Keratinocyte (primary cell): Measurements from ENCODE around the gene GPR171. TPM values are rescaled to one million over a fixed set of nuclear protein-coding genes. Genes with fewer than 3 reads are reported as not detected.

Source experiments
- DNase-seq: peaks from one replicate; pipeline ENCODE4 v3.0.0-alpha.2; 2011; ENCODE audit warnings: low read depth, missing footprints, low spot score
- FAIRE-seq: peaks from 2 replicates; lab custom pipeline; 2011; peaks lifted over from hg19 to GRCh38; lab: Jason Lieb, UNC
- H2AFZ ChIP-seq: 2 replicates; pipeline ENCODE4 v1.6.0; 2012; ENCODE audit warnings: low read length, control low read depth, inconsistent platforms; ENCODE audit not compliant: control insufficient read depth
- H3K27ac ChIP-seq: 2 replicates; pipeline ENCODE4 v1.5.1; 2011; ENCODE audit warnings: low read length; ENCODE audit not compliant: control insufficient read depth, insufficient read depth
- H3K27me3 ChIP-seq: 3 replicates; pipeline ENCODE4 v1.6.0; 2011; ENCODE audit warnings: low read length; ENCODE audit not compliant: control insufficient read depth, insufficient read depth; ENCODE audit errors: extremely low read depth
- H3K36me3 ChIP-seq, 2 experiments: 2 replicates in 1 of 2; 3 replicates in 1 of 2; pipeline ENCODE4 v1.5.1; 2011; ENCODE audit warnings: low read length in 2 of 2, mild to moderate bottlenecking in 1 of 2; ENCODE audit not compliant: control insufficient read depth in 2 of 2, insufficient read depth in 2 of 2; ENCODE audit errors: extremely low read depth in 1 of 2
- H3K4me1 ChIP-seq: 3 replicates; pipeline ENCODE4 v1.5.1; 2011; ENCODE audit warnings: low read length; ENCODE audit not compliant: control insufficient read depth, insufficient read depth; ENCODE audit errors: extremely low read depth
- H3K4me2 ChIP-seq: 3 replicates; pipeline ENCODE4 v1.6.0; 2011; ENCODE audit warnings: low read depth, low read length; ENCODE audit not compliant: control insufficient read depth, insufficient read depth; ENCODE audit errors: extremely low read depth
- H3K4me3 ChIP-seq, 3 experiments: fragments of 200-600 bp in 1 of 3; sonication (generic) in 1 of 3; 2 replicates in 2 of 3; 3 replicates in 1 of 3; pipeline ENCODE4 v1.5.1; 2011 to 2016; ENCODE audit warnings: low read length in 3 of 3, mild to moderate bottlenecking in 3 of 3, control low read depth in 2 of 3, inconsistent platforms in 1 of 3, low read depth in 1 of 3, mixed read lengths in 1 of 3, mixed run types in 1 of 3, moderate library complexity in 1 of 3; ENCODE audit not compliant: control insufficient read depth in 2 of 3, insufficient read depth in 2 of 3; ENCODE audit errors: extremely low read depth in 1 of 3
- H3K79me2 ChIP-seq: 2 replicates; pipeline ENCODE4 v1.6.0; 2012; ENCODE audit warnings: low read length; ENCODE audit not compliant: control insufficient read depth, insufficient read depth
- H3K9ac ChIP-seq: 3 replicates; pipeline ENCODE4 v1.6.0; 2011; ENCODE audit warnings: low read length; ENCODE audit not compliant: control insufficient read depth, insufficient read depth; ENCODE audit errors: extremely low read depth
- H3K9me1 ChIP-seq: 3 replicates; pipeline ENCODE4 v1.6.0; 2011; ENCODE audit warnings: low read length; ENCODE audit not compliant: control insufficient read depth, insufficient read depth; ENCODE audit errors: extremely low read depth
- H3K9me3 ChIP-seq: 2 replicates; pipeline ENCODE4 v1.5.1; 2012; ENCODE audit warnings: low read depth, low read length; ENCODE audit not compliant: control insufficient read depth
- H4K20me1 ChIP-seq: 3 replicates; pipeline ENCODE4 v1.6.0; 2011; ENCODE audit warnings: low read length; ENCODE audit not compliant: control insufficient read depth, insufficient read depth; ENCODE audit errors: extremely low read depth
- EZH2 ChIP-seq: IDR thresholded peaks from one replicate; pipeline ENCODE4 v1.6.1; 2012; ENCODE audit warnings: inconsistent platforms, mild to moderate bottlenecking, low read length, moderate library complexity
- dilution Hi-C: fragments of 300-500 bp; cut with MboI; formaldehyde crosslinking; loops from one replicate; pipeline ENCODE4 v1.7.0; 2020; ENCODE audit warnings: low sequenced_read_pairs; ENCODE audit not compliant: extremely low pct_ligation_motif_present
- polyA plus RNA-seq, 5 experiments: library from polyadenylated mRNA; depleted of rRNA in 3 of 5; stranded (reverse) in 3 of 5; stranded (forward) in 1 of 5; unstranded in 1 of 5; fragments of >200 nt; gene quantifications; 1 replicate in 1 of 5; 2 replicates in 3 of 5; 3 replicates in 1 of 5; pipeline versions ENCODE4 v1.2.1 to v1.2.3, GENCODE V29; 2011 to 2012; ENCODE audit warnings: missing spikeins in 2 of 5, low read depth in 1 of 5, low replicate concordance in 1 of 5
- TF ChIP-seq, protein P1 (sequence below), 3 experiments: IDR thresholded peaks in 1 of 3; conservative IDR thresholded peaks in 1 of 3; optimal IDR thresholded peaks in 1 of 3; 2 replicates in 2 of 3; 3 replicates in 1 of 3; pipeline versions ENCODE3 to v1.5.1; 2011; ENCODE audit warnings: low read length in 3 of 3, mild to moderate bottlenecking in 3 of 3, moderate library complexity in 2 of 3, control low read depth in 1 of 3, inconsistent platforms in 1 of 3; ENCODE audit not compliant: insufficient read depth in 2 of 3; ENCODE audit errors: extremely low read depth in 1 of 3

GPR171 gene
- polyA plus RNA-seq, 1 donor (not counting 4 experiments of a cell fraction or from before 2014, with no cell fraction given): not detected

DNA sequence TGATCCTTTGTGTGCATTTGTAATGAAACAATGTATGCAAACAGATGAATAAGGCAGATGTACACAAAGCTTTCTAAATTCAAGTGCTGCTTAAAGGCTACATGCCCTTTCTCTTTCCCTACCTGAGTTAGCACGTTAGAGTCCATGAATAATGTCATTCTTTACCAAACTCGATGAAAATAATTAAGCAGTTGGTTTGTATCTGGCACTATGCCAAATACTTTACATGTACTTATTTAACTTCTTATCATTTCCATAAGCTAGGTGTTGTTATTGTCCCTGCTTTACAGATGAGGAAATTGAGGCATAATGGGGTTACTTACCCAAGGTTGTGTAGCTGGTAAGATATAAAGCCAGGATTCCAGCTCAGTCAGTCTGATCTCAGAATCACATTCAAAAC is 2.4 kb downstream of the GPR171 start:
- Histone ChIP-seq H3K4me2 (no peak overlapping the region), H3K9ac (no peak overlapping the region), H3K9me1 (no peaks in the 10 kb centered on the region), H3K79me2 (no peaks in the 10 kb centered on the region), H3K9me3 (no peaks in the 10 kb centered on the region), H3K27ac (no peak overlapping the region), H2AFZ (no peak overlapping the region), H3K36me3 (no peaks in the 10 kb centered on the region), H3K4me1 (no peaks in the 10 kb centered on the region), H4K20me1 (no peaks in the 10 kb centered on the region), H3K27me3 (no peaks in the 10 kb centered on the region), H3K4me3 (no peak overlapping the region)
- dilution Hi-C loops: no loop called here
- DNase-seq: no peak
- FAIRE-seq: no peak
- no peak for TF ChIP-seq EZH2
- TF ChIP-seq, protein P1, sequence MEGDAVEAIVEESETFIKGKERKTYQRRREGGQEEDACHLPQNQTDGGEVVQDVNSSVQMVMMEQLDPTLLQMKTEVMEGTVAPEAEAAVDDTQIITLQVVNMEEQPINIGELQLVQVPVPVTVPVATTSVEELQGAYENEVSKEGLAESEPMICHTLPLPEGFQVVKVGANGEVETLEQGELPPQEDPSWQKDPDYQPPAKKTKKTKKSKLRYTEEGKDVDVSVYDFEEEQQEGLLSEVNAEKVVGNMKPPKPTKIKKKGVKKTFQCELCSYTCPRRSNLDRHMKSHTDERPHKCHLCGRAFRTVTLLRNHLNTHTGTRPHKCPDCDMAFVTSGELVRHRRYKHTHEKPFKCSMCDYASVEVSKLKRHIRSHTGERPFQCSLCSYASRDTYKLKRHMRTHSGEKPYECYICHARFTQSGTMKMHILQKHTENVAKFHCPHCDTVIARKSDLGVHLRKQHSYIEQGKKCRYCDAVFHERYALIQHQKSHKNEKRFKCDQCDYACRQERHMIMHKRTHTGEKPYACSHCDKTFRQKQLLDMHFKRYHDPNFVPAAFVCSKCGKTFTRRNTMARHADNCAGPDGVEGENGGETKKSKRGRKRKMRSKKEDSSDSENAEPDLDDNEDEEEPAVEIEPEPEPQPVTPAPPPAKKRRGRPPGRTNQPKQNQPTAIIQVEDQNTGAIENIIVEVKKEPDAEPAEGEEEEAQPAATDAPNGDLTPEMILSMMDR (optimal IDR thresholded peaks at IDR 0.05 in 1 of 3, IDR thresholded peaks at IDR 0.05 in 1 of 3, conservative IDR thresholded peaks at IDR 0.05 in 1 of 3; ENCODE audit: extremely low read depth in 1 of 3, insufficient read depth in 2 of 3, low read length in 3 of 3): no peak

DNA sequence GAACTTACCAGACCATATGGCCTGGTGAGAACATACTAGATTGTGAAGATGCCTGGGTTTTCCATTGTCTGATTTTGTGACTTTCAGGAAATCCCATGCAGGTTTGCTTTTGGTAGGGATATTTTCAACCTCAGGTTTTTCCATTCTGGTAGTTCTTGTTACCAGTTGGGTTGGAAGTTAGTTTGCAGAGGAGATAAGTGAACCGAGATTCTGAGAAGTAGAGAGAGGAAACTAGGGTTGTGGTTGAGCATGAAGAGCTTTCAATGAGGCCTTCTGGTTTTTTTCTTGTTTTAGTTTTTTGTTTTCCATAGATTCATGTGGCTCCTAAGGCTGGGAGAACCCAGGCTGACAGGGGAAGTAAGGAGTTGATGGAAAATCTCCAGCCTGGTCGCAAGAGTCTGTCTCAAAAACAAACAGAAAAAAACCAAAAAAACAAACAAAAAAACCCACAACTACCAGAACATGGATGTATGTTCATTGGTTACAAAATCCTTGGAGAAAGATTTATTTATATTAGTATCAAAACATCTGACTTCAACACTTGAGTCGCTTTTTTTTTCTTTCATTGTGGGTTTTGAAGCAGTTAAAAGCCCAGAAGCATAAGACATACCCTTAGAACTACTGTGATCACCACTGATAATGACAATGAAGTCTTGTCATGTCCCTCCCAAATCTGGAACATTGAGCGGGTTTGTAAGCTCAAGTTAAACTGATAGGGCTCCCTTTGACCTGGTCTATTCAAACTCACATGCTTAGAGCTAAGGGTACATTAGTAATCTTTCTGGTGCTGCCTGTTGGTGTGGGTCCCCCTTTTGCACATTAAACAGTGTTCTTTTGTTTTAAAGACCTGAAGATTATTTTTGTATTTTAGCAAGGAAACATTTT is 3.2 kb downstream of the GPR171 start:
- Histone ChIP-seq H3K79me2 (no peaks in the 10 kb centered on the region), H3K27ac (no peak overlapping the region), H3K9me1 (no peaks in the 10 kb centered on the region), H4K20me1 (no peaks in the 10 kb centered on the region), H3K27me3 (no peaks in the 10 kb centered on the region), H3K4me1 (no peaks in the 10 kb centered on the region), H3K4me3 (no peak overlapping the region), H3K9me3 (no peaks in the 10 kb centered on the region), H3K9ac (no peak overlapping the region), H2AFZ (no peak overlapping the region), H3K4me2 (no peak overlapping the region), H3K36me3 (no peaks in the 10 kb centered on the region)
- dilution Hi-C loops: no loop called here
- no peak for TF ChIP-seq EZH2
- TF ChIP-seq, protein P1 (optimal IDR thresholded peaks at IDR 0.05 in 1 of 3, IDR thresholded peaks at IDR 0.05 in 1 of 3, conservative IDR thresholded peaks at IDR 0.05 in 1 of 3; ENCODE audit: extremely low read depth in 1 of 3, insufficient read depth in 2 of 3, low read length in 3 of 3): no peak
- DNase-seq (no peak), FAIRE-seq (peak; percentile 59)
